DMS153 (cell line): Measurements from ENCODE around the gene PLA2G2E.
"Not testable (repeated sequence)": the region's sequence is repeated elsewhere in the genome, so short reads cannot be mapped to it uniquely, and the experiment has no call there.

ENCODE experiments used
- DNase-seq: peaks from one replicate; lab custom pipeline; 2025; lab: John Stamatoyannopoulos, UW

The PLA2G2E gene

DNA sequence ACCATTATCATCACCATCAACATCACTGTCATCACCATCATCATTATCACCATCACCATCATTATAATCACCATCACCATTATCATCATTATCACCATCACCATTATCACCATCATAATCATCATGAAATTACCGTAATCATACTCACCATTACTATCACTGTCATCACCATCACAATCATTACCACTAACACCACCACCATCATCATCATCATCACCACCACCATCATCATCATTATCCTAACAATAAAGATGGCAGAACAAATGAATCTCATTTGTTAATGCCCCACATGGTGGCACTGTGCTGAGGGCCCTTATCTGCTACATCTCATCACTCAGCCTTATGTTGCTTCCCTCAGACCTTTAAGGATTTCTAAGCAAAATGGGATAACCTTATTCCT is 9.4 kb upstream of the PLA2G2E start:
- DNase-seq, result no peak

DNA sequence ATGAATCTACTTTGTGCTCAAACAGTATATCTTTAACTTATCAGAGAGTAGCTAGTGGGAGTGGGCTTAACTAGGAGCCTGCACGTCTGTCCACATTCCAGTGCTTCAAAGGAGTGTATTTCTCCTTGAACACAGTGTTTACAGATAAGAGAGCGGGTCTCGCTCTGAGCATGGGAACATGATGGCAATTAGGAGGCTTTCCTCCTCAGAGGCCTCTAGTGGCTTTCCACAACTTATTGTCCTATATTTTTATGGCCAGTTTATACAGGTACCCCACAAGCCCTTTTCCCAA is 3.7 kb upstream of the PLA2G2E start:
- not testable (repeated sequence) for DNase-seq

DNA sequence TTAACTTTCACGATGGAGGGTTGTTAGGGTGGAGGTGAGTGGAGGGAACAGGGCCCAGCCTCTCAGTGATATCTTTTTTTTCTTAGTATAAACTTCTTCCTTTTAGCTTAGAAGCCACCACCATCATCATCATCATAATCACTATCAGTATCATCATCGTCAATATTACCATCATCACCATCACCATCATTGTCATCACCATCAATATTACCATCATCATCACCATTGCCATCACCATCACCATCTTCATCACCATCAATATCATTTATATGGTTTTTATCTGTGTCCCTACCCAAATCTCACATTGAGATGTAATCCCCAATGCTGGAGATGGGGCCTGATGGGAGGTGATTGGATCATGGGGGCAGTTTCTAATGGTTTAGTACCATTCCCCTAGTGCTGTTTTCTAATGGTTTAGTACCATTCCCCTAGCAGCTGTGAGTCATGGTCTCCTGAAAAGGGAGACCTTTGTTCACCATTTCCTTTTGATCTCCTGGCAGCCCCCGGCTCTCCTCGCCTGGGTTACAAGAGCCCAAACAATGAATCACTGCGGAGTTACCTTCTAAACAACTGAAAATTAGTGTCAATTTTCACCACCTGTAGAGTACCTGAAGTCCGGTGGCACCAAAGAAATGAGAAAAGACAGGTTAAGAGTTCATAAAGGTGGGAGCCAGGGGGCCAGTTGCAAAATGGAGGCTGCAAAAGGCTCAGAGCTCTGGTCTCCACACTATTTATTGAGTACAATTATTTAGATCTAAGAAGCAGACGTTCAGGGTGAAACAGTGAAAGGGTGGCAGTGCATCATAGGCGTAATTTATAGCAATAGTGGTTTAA is 3.1 kb upstream of the PLA2G2E start:
- peak; percentile 17 for DNase-seq

DNA sequence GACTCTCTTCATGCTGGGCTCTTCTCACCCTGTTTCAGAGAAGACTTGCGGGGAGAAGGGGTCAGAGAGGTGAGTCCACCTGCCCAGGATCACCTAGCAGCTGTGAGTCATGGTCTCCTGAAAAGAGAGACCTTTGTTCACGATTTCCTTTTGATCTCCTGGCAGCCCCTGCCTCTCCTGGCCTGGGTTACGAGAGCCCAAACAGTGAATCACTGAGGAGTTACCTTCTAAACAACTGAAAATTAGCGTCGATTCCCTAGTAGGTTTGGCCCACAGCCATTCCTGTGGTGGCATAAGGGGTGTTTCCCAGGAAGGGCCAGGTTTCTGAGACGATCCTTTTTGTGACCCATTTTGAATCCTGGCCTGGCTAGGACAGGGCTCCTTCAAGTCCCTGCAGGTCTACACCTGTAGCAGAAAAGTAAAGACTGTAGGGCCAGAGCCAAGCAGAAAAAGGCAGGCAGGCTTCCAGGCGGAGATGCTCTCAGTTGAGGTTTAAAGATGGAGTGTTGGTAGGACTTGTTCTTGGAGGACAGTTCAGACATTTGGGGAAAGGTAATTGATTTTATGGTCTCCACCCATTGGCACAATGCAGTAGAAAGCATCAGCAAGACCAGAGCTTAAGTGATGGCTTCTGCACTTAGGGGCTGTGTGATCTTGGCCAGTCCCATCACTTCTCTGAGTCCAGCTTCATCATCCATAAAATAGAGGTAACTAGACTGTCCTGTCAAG is 2.1 kb upstream of the PLA2G2E start:
- peak; percentile 19 for DNase-seq

DNA sequence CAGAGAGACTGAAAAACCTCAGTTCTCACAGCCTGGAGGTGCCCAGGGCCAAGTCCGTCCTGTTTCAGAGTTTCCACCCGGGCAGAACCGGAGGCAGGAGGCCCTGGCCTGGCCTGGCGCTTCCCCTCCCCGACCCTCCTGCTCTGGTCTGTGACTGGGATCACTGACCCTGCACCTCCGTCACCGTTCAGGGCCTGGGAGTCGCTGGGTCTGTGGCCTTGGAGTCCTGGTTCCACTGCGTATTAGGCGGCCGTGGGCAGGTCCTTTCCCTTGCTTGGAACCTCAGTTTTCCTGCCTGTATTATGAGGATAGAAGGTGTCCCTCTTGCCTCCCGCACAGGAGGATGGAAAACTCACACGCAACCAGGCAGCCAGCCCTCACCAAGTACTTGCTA is 533 bp upstream of the PLA2G2E start:
- DNase-seq, result no peak

DNA sequence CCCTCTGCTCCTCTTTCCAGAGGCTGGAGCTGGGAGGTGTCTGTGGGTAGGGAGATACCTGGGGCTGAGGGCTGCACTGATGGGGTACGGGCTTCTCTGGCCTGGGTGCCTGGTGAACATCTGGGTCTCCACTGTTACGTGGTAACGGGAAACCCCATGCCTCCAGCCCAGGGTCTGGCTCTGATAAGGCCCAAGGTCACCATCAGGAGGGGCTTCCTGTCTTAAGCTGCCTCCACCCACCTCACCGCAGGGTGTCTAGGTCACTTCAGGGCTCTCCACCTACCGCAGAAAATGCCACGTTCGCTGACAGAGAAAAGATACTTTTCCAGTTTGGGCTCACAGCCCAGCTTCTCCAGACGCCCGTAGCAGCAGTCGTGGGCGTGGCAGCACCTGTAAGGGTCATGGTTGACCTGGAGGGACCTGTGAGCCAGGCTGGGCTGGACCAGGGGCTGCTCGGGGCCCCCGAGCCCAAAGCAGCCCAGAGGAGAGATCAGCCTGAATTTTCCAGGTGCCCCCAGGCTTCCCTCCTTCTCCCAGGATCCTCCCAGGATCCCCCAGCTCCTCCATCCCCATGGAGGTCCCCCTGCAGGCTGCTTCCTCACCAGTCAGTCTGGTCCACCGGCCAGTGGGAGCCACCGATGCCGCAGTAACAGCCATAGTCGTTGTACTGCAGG is 1.3 kb downstream of the PLA2G2E start:
- DNase-seq, result no peak

DNA sequence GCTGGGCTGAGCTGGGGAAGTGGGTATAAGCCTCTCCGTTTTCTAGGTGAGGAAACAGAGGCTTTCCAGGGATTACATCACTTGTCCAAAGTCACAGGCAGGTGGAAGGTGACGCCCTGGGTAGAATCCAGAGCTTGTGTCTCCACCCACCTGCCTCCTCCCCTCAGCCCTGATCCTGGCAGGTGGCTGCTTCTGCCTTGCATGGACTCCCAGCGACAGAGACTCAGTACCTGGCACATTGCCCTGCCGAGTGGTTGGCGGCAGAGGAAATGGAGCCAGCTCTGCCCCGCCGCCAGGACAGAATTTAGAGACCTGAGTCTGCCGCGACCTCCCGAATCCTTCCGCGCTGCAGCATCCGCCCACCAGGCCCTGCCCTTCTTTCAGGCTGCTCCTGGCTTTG is 2.1 kb downstream of the PLA2G2E start:
- DNase-seq, result peak; percentile 81

DNA sequence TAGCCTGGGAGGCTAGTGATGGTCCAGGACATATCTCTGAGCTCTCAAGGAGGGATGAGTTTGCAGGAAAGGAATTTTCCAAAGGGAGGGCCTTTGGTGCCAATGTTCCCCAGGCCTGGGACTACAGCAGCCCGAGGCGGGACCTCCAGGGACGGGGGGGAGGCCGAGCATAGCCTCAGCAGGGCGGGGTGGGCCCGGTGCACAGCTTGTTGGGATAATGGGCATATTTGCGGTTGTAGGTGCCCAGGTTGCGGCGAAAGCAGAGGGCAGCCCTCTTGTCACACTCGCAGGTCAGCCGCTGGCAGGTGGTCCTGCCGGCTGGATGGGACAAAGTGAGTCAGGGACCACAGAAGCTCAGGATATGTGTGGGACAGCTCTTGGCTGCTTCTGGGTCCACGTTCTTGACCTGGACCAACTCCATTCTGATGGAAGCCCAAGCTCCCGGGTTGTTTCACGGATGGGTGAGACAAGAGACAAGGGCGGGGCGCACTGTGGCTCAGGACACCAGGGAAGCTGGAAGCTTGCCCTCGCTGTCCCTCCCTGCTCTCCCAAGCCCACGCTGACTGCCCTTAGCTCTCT is 3.2 kb downstream of the PLA2G2E start:
- DNase-seq, result no peak

DNA sequence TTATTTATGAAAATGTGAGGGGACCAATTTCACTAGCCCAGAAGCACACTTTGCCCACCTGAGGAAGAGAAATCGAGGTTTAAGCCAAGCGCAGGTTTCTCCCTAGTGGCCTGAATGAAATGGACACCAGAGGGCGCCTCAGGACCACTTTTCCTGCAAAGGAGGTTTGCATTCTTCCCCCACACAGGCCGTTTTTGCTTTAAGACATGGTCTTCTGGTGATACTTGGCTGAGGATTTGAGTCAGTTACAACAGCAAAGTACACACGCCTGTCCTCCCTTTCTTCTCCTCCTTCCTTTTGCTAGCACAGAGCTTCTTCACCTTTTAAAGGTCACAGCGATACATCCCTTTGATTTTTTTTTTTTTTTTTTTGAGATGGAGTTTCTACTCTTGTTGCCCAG is 5.4 kb downstream of the PLA2G2E start:
- DNase-seq, result peak; percentile 12

DNA sequence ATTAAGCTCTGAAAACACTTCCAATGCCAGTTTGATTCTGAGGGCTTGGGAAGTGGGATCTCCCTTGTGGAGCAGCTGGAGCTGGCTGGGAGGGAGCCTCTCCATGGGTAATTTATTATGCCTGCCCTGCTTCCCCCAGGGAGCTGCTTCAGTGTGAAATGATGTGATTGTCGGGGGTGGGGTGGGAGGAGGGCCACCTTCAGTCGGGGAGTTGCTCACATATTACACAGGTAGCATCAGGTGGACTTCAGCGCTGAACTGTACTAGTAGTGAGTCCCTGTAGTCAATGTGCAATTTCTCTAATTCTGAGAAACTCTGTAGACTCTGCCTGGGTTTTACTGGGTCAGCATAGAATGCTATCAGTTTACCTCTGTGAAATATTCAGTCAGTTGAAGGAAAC is 12.8 kb downstream of the PLA2G2E start:
- no peak for DNase-seq

DNA sequence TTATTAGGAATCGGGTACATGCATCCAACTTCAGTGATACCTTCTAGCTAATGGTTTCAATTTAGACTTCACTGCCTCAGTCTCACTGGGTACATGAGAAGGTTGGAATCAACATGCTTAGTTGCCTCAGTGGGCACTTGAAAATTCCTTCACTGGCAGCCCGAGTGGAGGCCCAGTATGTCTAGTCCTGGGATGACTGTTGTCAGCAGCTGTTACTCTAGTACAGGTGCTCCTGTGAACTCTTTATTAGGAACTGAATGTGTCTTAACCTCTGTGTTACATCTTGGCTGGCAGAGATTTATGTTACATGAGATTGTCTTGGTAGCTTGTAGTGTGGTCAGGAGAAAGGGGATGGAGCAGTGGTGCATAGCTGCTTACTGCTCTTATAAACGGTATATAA is 13.4 kb downstream of the PLA2G2E start:
- DNase-seq, result no peak

DNA sequence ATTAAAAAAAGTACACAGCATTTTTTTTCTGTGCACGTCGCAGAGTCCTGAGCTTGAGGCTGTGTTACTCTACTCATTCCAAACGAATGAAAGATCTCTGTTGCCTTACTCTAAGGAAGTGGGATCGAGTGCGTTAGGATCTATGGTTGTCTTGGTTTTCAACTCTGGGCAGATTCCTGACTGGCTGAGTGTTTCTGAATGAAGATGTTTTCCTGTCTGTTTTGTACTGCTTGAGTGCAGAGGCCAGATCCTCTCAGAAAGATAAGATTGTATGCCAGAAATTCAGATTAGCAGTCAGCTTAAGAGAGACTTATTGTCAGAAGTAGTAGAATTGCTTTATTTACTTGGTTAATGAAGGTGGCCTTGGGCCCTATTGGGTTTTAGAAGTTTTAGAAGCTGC is 14.0 kb downstream of the PLA2G2E start:
- DNase-seq, result no peak

DNA sequence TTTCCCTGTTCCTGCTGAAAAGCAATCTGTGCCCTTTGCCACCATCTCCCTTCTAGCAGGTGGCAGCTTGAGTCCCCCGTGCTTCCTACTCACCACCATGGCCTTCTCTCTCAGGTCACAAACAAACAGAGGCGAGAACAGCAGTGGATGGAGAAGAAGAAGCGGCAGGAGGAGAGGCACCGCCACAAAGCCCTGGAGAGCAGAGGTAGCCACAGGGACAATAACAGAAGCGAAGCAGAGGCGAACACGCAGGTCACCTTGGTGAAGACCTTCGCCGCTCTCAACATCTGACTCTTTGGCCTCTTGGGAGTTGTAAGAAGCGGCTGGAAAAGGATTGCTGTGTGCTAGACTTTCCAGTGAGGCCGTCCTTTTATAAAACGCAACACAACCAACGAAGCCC is 16.0 kb downstream of the PLA2G2E start:
- no peak for DNase-seq

DNA sequence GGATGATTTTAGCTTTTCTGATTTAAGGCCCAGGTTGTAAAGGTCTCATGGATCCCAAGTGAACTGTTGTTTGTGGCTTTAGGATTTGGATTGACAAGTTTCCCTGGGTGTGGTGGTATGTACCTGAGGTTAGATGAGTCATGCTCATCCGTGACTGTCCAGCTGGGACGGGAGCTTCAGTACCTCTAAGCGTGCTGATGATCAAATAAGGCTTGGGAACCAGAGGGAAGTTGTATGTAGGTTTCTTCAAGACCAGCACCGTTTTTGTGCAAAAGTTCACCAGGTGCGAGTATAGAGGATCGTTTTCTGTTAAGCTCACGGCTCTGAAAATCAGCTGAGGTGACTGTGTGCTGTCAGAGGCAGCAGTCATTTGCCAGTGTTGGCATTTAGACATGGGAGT is 19.8 kb downstream of the PLA2G2E start:
- DNase-seq, result no peak

DNA sequence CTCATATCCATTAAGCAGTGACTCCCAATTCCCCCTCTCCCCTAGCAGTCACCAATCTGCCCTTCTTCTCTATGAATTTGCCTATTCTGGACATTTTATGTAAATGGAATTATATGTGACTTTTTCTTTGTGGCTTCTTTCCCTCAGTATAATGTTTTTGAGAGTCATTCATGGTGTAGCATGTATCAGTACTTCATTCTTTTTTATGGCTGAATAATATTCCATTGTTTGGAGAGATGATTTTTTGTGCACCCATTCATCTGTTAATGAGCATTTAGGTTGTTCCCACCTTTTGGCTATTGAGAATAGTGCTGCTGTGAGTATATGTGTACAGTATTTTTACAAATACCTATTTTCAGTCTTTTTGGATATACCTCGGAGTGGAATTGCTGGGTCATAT is 21.8 kb downstream of the PLA2G2E start:
- DNase-seq, result no peak

DNA sequence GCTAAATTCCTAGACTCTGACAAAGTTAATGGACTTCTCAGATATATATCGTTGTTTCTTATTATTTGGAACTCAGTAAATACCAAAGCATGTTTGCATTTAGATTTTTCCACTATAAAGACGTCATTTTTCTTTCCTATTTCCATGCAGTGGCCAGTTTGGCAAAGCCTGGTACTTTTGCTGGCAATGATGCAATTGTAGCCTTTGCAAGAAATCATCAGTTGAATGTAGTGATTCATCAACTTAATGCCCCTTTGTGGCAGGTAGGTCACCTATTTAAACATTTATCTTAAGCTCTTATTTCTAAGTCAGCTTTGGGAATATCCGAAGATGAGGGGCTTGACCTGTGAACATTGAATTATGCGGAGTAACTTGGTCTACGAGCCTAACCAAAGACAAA is 29.2 kb downstream of the PLA2G2E start:
- DNase-seq, result no peak

DNA sequence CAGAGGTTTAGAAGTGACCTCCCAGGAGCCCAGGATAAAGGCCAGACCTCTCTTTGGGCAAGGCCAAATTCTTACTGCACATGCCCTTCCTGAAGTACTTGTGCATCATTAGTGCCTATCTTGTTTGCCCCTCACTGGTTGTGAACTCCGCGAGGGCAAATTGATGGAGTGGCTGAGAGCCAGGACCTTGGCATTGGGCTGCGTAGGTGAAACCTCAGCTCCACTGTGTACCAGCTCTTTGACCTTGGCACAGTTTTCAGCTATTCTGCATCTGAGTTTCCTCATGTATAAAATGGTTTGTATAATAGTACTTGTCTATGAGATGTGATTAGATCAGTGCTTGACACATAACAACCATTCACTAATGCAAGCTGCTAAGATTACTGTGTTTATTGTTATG is 29.7 kb downstream of the PLA2G2E start:
- no peak for DNase-seq

DNA sequence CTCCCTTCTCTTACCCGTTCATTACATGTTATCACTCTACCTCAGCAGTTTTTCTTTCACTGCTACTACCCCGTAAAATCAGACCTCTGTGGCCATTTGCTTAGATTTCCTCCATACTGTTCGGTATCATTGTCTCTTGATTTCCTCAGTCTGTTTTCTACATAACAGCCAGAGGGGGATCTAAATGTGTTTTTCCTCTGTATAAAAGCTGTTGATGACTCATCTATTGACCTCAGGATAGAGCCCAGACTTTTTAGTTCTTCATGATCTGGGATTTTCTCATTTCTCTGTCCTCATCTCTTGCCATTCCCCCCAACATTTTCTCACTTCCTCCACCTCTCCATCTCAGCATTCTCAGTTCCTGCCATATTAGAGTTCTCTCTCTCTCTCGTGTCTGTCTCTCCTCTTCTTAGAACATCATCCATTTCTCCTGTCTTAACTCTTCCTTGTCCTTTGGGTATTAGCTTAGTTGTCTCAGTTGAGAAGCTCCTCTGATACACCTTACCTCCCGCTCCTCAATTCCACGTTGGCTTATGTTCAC is 30.7 kb downstream of the PLA2G2E start:
- DNase-seq, result no peak

DNA sequence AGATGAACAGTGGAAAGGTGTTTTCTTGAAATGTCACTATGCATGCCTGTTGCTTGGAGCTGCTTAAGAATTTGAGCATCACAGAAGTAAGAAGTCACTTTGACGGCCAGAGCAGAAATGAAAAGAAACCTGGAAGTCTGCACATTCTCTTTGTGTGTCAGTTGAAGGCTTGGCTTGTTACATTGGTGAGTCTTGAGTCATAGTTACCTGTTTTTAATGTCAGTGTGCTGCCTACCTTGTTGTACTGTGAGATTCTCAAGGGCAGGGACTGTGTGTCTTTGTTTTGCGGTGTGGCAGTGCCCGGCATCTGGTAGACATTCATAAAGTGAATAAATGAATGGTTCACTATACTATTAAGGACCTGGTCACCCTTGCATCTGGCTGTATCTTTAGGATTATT is 31.3 kb downstream of the PLA2G2E start:
- no peak for DNase-seq

DNA sequence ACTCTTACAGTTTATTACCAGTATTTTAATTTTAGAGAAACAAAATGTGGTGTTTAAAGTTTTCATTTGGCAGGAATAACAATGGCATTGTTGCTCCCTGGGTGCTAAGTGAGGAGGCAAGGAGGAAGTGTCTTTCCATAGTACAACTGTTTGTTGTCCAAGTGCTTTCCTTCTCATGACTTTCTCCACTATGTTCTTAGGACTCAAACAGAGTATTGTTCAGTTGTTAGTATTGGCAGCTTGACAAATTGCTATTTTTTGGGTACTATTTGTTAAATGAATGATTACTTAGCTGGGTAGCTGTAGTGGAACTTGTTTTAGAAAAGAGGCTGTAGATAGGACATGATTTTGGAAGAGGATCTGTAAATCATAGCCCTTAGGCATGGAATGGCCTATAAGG is 33.8 kb downstream of the PLA2G2E start:
- no peak for DNase-seq

DNA sequence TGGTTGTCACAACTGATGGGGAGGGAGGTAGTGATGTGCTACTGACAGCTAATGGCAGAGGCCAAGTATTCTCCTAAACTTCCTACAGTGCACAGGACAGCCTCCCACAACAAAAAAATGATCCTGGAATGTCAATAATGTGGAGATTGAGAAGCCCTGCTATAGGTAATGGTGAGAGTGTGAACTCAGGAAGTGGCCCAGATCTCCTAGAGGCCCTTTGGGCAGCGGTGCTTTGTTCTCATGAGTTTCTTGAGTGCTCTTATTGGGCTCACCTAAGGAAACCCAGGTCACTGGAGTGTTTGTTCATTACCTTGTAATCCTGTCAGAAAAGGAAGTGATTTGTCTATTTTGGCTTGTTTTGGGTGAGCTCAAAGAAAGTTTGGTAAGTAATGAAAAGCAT is 35.3 kb downstream of the PLA2G2E start:
- no peak for DNase-seq

DNA sequence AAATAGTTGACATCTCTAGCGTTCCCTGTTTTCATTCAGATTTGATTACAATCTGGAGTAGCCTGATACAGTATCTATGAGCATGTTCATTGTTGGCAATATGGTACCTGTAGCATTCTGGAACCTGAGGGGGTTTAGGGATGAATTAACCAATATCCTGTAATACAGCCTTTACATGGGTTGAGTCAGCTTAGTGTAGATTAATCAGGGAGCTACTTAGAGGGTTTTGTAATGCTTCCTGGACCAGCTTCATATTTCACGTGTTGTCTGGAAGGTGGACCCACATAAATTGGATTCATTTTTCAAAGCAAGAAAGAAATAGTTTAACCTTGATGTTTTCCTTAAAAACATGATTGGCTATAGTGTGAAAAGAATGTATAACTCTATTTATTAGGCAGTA is 37.6 kb downstream of the PLA2G2E start:
- no peak for DNase-seq

DNA sequence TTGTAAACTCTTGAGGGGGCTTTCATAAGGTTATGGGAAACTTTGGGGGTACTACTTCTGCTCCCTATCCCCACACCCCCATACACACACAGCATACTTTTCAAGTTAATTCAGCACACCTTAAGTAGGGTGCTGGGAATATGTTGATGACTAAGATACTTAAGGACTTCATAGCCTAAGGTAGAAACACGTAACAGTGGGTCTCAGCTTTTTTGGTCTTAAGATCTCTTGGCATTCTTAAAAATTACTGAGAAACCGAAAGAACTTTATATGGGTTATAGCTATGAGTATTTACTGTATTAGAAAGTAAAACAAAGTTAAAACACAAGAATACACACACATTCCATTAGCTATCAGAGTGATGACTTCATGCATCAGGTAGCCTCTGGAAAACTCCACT is 39.1 kb downstream of the PLA2G2E start:
- no peak for DNase-seq
